ENCODE data around the gene SLC6A3.

The SLC6A3 gene

GRCh38 chr5:1414311-1415058 lies 30.8 kb downstream of the SLC6A3 start:
- Histone ChIP-seq H3K27me3 (ENCODE audit: insufficient read depth, low read length) (no peaks in the 10 kb centered on the region), H3K9ac (ENCODE audit: low read length) (no peak overlapping the region), H3K18ac (ENCODE audit: low read length) (no peak overlapping the region), H2BK12ac (ENCODE audit: low read length) (no peak overlapping the region), H2AFZ (ENCODE audit: insufficient read depth, low read length, poor library complexity) (no peak overlapping the region), H3K79me2 (ENCODE audit: control insufficient read depth, insufficient read depth, low read length, poor library complexity) (no peaks in the 10 kb centered on the region), H2AK5ac (ENCODE audit: low read length) (no peak overlapping the region), H4K12ac (ENCODE audit: low read depth, low read length) (no peak overlapping the region), H3K4me1 (ENCODE audit: control insufficient read depth in 1 of 2, insufficient read depth in 2 of 2, low read length in 2 of 2) (no peaks in the 10 kb centered on the region), H3K4me2 (ENCODE audit: low read length) (no peak overlapping the region), H3K14ac (ENCODE audit: low read length) (no peak overlapping the region), H4K8ac (ENCODE audit: low read depth, low read length) (no peak overlapping the region), H3K4me3 (ENCODE audit: low read depth, low read length) (no peak overlapping the region), H2BK120ac (ENCODE audit: insufficient read depth, low read length, poor library complexity) (no peak overlapping the region), H3K23ac (ENCODE audit: low read length) (no peak overlapping the region), H2BK5ac (ENCODE audit: low read depth, low read length, poor library complexity) (no peak overlapping the region), H3K4ac (ENCODE audit: low read depth, low read length) (no peak overlapping the region), H3K27ac (ENCODE audit: low read depth, low read length) (no peak overlapping the region), H3K79me1 (ENCODE audit: low read length) (no peaks in the 10 kb centered on the region), H3K9me3 (ENCODE audit: insufficient read depth, low read depth, low read length) (peaks cover 19% of the 10 kb centered on the region), H4K91ac (ENCODE audit: low read depth, low read length) (no peak overlapping the region), H3K36me3 (ENCODE audit: control insufficient read depth in 1 of 2, insufficient read depth in 2 of 2, low read length in 2 of 2) (peaks cover 0 to 2% of the 10 kb centered on the region in 2 experiments)
- DNase-seq = no peak
- no CpG with 5 or more reads among the region's 27 CpGs for WGBS (ENCODE audit: extremely low coverage, insufficient coverage, insufficient read length)

- no peak overlapping the region for H3K4ac ChIP-seq (ENCODE audit: low read depth, low read length)
- H3K36me3 ChIP-seq (ENCODE audit: control insufficient read depth in 1 of 2, insufficient read depth in 2 of 2, low read length in 2 of 2) = peaks cover 0 to 2% of the 10 kb centered on the region in 2 experiments
- H2BK120ac ChIP-seq (ENCODE audit: insufficient read depth, low read length, poor library complexity) = no peak overlapping the region
- H3K4me1 ChIP-seq (ENCODE audit: control insufficient read depth in 1 of 2, insufficient read depth in 2 of 2, low read length in 2 of 2) = no peaks in the 10 kb centered on the region
- no peaks in the 10 kb centered on the region for H3K79me1 ChIP-seq (ENCODE audit: low read length)
- H3K23ac ChIP-seq (ENCODE audit: low read length) = no peak overlapping the region
- no peak overlapping the region for H3K9ac ChIP-seq (ENCODE audit: low read length)
- no peak overlapping the region for H4K8ac ChIP-seq (ENCODE audit: low read depth, low read length)
- no peak overlapping the region for H3K27ac ChIP-seq (ENCODE audit: low read depth, low read length)
- H4K91ac ChIP-seq (ENCODE audit: low read depth, low read length) = no peak overlapping the region
- H4K12ac ChIP-seq (ENCODE audit: low read depth, low read length) = no peak overlapping the region
- no peak overlapping the region for H2AFZ ChIP-seq (ENCODE audit: insufficient read depth, low read length, poor library complexity)
- H2BK12ac ChIP-seq (ENCODE audit: low read length) = no peak overlapping the region
- no peak overlapping the region for H2AK5ac ChIP-seq (ENCODE audit: low read length)
- WGBS (ENCODE audit: extremely low coverage, insufficient coverage, insufficient read length) = no CpG with 5 or more reads among the region's 23 CpGs
- no peak for DNase-seq
- no peak overlapping the region for H3K4me2 ChIP-seq (ENCODE audit: low read length)
- no peak overlapping the region for H3K4me3 ChIP-seq (ENCODE audit: low read depth, low read length)
- H2BK5ac ChIP-seq (ENCODE audit: low read depth, low read length, poor library complexity) = no peak overlapping the region
- no peak overlapping the region for H3K18ac ChIP-seq (ENCODE audit: low read length)
- H3K79me2 ChIP-seq (ENCODE audit: control insufficient read depth, insufficient read depth, low read length, poor library complexity) = no peaks in the 10 kb centered on the region
- no peak overlapping the region for H3K14ac ChIP-seq (ENCODE audit: low read length)
- H3K9me3 ChIP-seq (ENCODE audit: insufficient read depth, low read depth, low read length) = peaks cover 18% of the 10 kb centered on the region
- H3K27me3 ChIP-seq (ENCODE audit: insufficient read depth, low read length) = no peaks in the 10 kb centered on the region
Measured at GRCh38 chr5:1413611-1414241, 31.5 kb downstream of the SLC6A3 start.

- Histone ChIP-seq H2AK5ac (ENCODE audit: low read length) (no peak overlapping the region), H3K9ac (ENCODE audit: low read length) (no peak overlapping the region), H3K4me3 (ENCODE audit: low read depth, low read length) (no peak overlapping the region), H3K79me1 (ENCODE audit: low read length) (no peaks in the 10 kb centered on the region), H3K18ac (ENCODE audit: low read length) (no peak overlapping the region), H2BK12ac (ENCODE audit: low read length) (no peak overlapping the region), H3K4me1 (ENCODE audit: control insufficient read depth in 1 of 2, insufficient read depth in 2 of 2, low read length in 2 of 2) (no peaks in the 10 kb centered on the region), H2BK120ac (ENCODE audit: insufficient read depth, low read length, poor library complexity) (no peak overlapping the region), H3K14ac (ENCODE audit: low read length) (no peak overlapping the region), H3K27me3 (ENCODE audit: insufficient read depth, low read length) (no peaks in the 10 kb centered on the region), H3K36me3 (ENCODE audit: control insufficient read depth in 1 of 2, insufficient read depth in 2 of 2, low read length in 2 of 2) (peaks cover 0 to 2% of the 10 kb centered on the region in 2 experiments), H3K4ac (ENCODE audit: low read depth, low read length) (no peak overlapping the region), H3K79me2 (ENCODE audit: control insufficient read depth, insufficient read depth, low read length, poor library complexity) (no peaks in the 10 kb centered on the region), H2AFZ (ENCODE audit: insufficient read depth, low read length, poor library complexity) (no peak overlapping the region), H3K23ac (ENCODE audit: low read length) (no peak overlapping the region), H3K27ac (ENCODE audit: low read depth, low read length) (no peak overlapping the region), H4K12ac (ENCODE audit: low read depth, low read length) (no peak overlapping the region), H3K9me3 (ENCODE audit: insufficient read depth, low read depth, low read length) (peaks cover 16% of the 10 kb centered on the region), H4K8ac (ENCODE audit: low read depth, low read length) (no peak overlapping the region), H4K91ac (ENCODE audit: low read depth, low read length) (no peak overlapping the region), H2BK5ac (ENCODE audit: low read depth, low read length, poor library complexity) (no peak overlapping the region), H3K4me2 (ENCODE audit: low read length) (no peak overlapping the region)
- no peak for DNase-seq
- WGBS (ENCODE audit: extremely low coverage, insufficient coverage, insufficient read length) = no CpG with 5 or more reads among the region's 13 CpGs
Measured at GRCh38 chr5:1413211-1413610, 32.0 kb downstream of the SLC6A3 start.

- Histone ChIP-seq H4K91ac (ENCODE audit: low read depth, low read length) (no peak overlapping the region), H3K9ac (ENCODE audit: low read length) (no peak overlapping the region), H2BK120ac (ENCODE audit: insufficient read depth, low read length, poor library complexity) (no peak overlapping the region), H2AK5ac (ENCODE audit: low read length) (no peak overlapping the region), H3K4me3 (ENCODE audit: low read depth, low read length) (no peak overlapping the region), H3K79me2 (ENCODE audit: control insufficient read depth, insufficient read depth, low read length, poor library complexity) (no peaks in the 10 kb centered on the region), H3K14ac (ENCODE audit: low read length) (no peak overlapping the region), H2AFZ (ENCODE audit: insufficient read depth, low read length, poor library complexity) (no peak overlapping the region), H3K27ac (ENCODE audit: low read depth, low read length) (no peak overlapping the region), H4K8ac (ENCODE audit: low read depth, low read length) (no peak overlapping the region), H3K36me3 (ENCODE audit: control insufficient read depth in 1 of 2, insufficient read depth in 2 of 2, low read length in 2 of 2) (peaks cover 0 to 2% of the 10 kb centered on the region in 2 experiments), H3K27me3 (ENCODE audit: insufficient read depth, low read length) (no peaks in the 10 kb centered on the region), H3K23ac (ENCODE audit: low read length) (no peak overlapping the region), H4K12ac (ENCODE audit: low read depth, low read length) (no peak overlapping the region), H3K4me2 (ENCODE audit: low read length) (no peak overlapping the region), H3K9me3 (ENCODE audit: insufficient read depth, low read depth, low read length) (peaks cover 11% of the 10 kb centered on the region), H3K4ac (ENCODE audit: low read depth, low read length) (no peak overlapping the region), H3K79me1 (ENCODE audit: low read length) (no peaks in the 10 kb centered on the region), H2BK5ac (ENCODE audit: low read depth, low read length, poor library complexity) (no peak overlapping the region), H3K18ac (ENCODE audit: low read length) (no peak overlapping the region), H2BK12ac (ENCODE audit: low read length) (no peak overlapping the region), H3K4me1 (ENCODE audit: control insufficient read depth in 1 of 2, insufficient read depth in 2 of 2, low read length in 2 of 2) (no peaks in the 10 kb centered on the region)
- no CpG with 5 or more reads among the region's 10 CpGs for WGBS (ENCODE audit: extremely low coverage, insufficient coverage, insufficient read length)
- no peak for DNase-seq
Measured at GRCh38 chr5:1412621-1413020, 32.6 kb downstream of the SLC6A3 start.
